Stromal cell of bone marrow (primary cell): ENCODE measurements around the gene OLIG1.

ENCODE experiments used
- DNase-seq: peaks from one replicate; pipeline ENCODE4 v3.0.0-alpha.2; 2012; ENCODE audit warnings: low read depth

OLIG1 gene

DNA sequence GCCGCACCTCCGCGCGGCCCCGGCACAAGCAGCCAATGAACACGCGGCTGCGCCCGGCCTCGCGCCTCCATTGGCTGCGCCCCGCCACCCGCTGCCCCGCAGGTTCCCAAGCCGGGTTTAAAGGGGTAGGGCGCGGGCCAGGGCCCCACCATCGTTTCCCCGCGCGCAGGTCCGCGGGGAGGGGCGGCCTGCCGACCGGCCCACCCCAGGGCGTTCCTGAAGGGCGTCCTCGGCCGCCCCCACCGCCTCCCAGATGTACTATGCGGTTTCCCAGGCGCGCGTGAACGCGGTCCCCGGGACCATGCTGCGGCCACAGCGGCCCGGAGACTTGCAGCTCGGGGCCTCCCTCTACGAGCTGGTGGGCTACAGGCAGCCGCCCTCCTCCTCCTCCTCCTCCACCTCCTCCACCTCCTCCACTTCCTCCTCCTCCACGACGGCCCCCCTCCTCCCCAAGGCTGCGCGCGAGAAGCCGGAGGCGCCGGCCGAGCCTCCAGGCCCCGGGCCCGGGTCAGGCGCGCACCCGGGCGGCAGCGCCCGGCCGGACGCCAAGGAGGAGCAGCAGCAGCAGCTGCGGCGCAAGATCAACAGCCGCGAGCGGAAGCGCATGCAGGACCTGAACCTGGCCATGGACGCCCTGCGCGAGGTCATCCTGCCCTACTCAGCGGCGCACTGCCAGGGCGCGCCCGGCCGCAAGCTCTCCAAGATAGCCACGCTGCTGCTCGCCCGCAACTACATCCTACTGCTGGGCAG lies at the start of gene OLIG1:
TSS of gene OLIG1 (plus strand) at position 148 of the 750 bp plus-strand sequence. CDS start at position 254, 106 bp downstream.
- DNase-seq, result no peak

- DNase-seq, result no peak
These were observed 49.3 kb upstream of the OLIG1 start for GRCh38 chr21:33020558-33021100.

DNA sequence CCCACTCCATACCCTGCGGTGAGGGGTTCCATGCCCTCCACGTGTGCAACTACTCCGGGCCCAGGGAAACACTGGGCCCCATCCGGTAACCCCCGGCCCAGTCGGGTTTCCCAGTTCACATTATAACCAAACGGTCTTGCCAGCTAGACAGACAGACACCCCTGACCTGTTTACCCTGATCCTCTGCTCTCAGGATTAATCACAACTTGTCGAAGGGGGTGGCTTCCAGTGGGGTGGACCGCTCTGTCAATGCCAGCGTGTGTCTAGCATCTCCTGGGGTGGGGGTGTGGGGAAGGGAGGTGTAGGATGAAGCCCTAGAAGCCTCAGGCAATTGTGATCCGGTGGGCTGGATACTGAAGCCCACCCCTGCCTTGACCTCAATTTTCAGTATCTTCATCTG lies 48.8 kb upstream of the OLIG1 start:
- no peak for DNase-seq

DNA sequence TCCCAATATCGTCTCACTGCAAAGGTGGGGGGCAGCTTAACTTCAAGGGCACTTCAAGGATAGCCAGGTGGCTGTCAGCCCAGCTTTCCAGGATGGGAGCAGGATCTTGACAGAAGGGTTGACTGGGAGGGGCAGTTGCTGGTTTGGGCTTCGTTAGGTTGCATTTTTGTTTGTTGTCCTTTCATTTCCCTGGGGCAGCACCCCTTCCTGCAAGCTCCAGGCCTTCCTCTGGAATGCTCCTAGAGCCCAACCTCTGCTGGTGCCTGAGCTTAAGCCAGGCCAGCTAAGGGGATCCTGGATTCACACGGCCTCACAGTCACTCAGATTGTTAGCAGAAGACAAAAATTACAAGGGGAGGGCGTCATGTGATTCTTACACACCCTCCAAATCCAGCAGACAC lies 48.3 kb upstream of the OLIG1 start:
- DNase-seq, result no peak

DNA sequence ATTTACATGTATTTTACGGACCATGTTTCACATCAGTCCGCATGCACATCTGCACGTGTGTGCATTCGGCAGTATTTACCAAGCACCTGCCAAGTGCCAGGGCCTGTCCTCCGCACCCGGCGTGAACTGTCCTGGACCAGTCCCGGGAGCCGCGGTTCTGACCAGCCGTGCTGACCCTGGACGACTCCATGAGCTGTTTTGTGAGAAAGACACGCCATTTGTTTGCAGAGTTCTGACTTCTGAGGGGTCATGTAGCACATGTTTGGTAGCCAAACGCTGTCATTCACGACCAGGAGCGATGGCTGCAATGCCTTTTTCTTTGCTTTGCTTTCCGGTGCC lies 47.5 kb upstream of the OLIG1 start:
- no peak for DNase-seq

DNA sequence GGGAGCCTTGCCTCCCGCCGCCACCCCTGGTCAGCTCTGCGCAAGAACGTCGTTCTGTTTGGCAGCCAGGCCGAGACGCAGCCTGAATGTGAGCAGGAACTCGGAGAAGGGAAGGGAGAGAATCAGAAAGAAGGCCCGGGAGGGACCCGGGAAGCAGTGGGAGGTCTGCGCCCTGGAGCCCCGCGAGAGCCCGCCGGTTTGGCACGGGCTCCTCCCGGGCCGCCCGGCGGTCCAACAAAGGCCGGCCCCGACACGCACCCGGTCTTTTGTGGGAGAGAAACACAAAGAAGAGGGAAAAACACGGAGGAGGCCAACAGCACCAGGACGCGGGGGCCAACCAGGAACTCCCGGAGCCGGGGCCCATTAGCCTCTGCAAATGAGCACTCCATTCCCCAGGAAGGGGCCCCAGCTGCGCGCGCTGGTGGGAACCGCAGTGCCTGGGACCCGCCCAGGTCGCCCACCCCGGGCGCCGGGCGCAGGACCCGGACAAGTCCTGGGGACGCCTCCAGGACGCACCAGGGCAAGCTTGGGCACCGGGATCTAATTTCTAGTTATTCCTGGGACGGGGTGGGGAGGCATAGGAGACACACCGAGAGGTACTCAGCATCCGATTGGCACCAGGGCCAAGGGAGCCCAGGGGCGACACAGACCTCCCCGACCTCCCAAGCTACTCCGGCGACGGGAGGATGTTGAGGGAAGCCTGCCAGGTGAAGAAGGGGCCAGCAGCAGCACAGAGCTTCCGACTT lies 46.9 kb upstream of the OLIG1 start:
- no peak for DNase-seq

DNA sequence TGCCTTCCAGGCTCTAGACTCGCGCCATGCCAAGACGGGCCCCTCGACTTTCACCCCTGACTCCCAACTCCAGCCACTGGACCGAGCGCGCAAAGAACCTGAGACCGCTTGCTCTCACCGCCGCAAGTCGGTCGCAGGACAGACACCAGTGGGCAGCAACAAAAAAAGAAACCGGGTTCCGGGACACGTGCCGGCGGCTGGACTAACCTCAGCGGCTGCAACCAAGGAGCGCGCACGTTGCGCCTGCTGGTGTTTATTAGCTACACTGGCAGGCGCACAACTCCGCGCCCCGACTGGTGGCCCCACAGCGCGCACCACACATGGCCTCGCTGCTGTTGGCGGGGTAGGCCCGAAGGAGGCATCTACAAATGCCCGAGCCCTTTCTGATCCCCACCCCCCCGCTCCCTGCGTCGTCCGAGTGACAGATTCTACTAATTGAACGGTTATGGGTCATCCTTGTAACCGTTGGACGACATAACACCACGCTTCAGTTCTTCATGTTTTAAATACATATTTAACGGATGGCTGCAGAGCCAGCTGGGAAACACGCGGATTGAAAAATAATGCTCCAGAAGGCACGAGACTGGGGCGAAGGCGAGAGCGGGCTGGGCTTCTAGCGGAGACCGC lies 46.3 kb upstream of the OLIG1 start:
- DNase-seq, result no peak

- DNase-seq, result no peak
These were observed 45.5 kb upstream of the OLIG1 start for GRCh38 chr21:33024201-33025103.

- DNase-seq, result no peak
These were observed 44.8 kb upstream of the OLIG1 start for GRCh38 chr21:33025106-33025488.

DNA sequence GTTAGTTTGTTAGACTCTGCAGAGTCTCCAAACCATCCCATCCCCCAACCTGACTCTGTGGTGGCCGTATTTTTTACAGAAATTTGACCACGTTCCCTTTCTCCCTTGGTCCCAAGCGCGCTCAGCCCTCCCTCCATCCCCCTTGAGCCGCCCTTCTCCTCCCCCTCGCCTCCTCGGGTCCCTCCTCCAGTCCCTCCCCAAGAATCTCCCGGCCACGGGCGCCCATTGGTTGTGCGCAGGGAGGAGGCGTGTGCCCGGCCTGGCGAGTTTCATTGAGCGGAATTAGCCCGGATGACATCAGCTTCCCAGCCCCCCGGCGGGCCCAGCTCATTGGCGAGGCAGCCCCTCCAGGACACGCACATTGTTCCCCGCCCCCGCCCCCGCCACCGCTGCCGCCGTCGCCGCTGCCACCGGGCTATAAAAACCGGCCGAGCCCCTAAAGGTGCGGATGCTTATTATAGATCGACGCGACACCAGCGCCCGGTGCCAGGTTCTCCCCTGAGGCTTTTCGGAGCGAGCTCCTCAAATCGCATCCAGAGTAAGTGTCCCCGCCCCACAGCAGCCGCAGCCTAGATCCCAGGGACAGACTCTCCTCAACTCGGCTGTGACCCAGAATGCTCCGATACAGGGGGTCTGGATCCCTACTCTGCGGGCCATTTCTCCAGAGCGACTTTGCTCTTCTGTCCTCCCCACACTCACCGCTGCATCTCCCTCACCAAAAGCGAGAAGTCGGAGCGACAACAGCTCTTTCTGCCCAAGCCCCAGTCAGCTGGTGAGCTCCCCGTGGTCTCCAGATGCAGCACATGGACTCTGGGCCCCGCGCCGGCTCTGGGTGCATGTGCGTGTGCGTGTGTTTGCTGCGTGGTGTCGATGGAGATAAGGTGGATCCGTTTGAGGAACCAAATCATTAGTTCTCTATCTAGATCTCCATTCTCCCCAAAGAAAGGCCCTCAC lies 44.2 kb upstream of the OLIG1 start, which contains the start of gene OLIG2:
TSS of gene OLIG2 (plus strand) at position 447 of the 954 bp plus-strand sequence. CDS start 928 bp downstream, outside the sequence.
- no peak for DNase-seq

- DNase-seq, result no peak
These were observed 43.5 kb upstream of the OLIG1 start for GRCh38 chr21:33026443-33026858.

GRCh38 chr21:33026878-33027400 lies 43.0 kb upstream of the OLIG1 start:
- no peak for DNase-seq

- no peak for DNase-seq
These were observed 42.3 kb upstream of the OLIG1 start for GRCh38 chr21:33027401-33028286.

DNA sequence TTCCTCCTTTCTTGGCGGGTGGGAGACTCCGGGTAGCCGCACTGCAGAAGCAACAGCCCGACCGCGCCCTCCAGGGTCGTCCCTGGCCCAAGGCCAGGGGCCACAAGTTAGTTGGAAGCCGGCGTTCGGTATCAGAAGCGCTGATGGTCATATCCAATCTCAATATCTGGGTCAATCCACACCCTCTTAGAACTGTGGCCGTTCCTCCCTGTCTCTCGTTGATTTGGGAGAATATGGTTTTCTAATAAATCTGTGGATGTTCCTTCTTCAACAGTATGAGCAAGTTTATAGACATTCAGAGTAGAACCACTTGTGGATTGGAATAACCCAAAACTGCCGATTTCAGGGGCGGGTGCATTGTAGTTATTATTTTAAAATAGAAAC lies 41.7 kb upstream of the OLIG1 start:
- DNase-seq, result no peak

- DNase-seq, result no peak
These were observed 41.1 kb upstream of the OLIG1 start for GRCh38 chr21:33028773-33029384.

DNA sequence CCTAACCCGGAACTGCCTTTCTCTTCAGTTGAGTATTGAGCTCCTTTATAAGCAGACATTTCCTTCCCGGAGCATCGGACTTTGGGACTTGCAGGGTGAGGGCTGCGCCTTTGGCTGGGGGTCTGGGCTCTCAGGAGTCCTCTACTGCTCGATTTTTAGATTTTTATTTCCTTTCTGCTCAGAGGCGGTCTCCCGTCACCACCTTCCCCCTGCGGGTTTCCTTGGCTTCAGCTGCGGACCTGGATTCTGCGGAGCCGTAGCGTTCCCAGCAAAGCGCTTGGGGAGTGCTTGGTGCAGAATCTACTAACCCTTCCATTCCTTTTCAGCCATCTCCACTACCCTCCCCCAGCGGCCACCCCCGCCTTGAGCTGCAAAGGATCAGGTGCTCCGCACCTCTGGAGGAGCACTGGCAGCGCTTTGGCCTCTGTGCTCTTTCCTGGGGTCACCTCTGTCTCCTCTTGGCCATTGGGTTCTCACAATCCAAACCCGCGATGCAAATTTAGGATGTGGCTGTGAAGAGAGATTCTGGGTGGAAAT lies 40.5 kb upstream of the OLIG1 start:
- DNase-seq, result no peak

DNA sequence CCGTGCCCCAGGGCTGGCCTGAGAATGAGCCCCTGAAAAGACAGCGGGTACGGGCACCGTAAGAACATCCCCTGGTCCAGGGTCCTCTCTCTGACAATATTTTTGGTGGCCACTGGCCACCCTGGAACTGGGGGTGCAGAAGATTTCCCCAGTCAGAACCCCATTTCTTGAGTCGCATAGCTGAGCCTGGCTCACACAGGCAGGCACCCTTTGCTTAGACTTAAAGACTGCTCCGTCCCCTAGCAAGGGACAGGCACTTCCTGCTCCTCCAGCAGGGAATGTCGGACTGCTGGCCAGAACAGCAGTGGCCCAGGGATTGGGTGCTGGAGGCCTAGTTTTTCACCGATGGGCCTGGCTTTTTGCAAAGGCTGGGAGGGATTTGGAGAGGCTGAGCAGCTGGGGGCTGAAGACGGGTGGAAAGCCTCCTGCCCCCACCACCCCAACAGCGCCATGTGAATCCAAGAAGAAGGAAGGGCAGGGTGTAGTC lies 39.9 kb upstream of the OLIG1 start:
- DNase-seq, result no peak

DNA sequence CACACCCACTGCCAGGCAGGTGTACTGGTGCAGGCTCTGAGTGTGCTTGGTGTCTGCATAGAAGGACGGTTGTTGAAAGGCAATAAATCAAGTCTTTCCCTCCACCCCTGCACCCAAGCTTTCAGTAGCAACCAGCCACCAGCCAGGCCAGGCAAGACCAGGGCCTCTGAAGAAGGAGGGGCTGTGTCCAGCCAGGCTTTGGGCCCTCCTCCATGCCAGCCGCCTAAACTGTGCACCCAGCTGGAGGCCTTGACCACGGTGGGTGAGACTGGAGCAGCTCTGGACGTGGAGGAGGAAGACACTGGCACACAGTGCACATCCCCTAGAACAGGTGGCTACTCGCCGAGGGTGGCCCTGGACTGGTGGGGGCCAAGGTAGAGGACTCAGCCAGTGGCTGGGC lies 39.3 kb upstream of the OLIG1 start:
- no peak for DNase-seq
